Measurements from ENCODE around the gene CCDC33.
A peak's percentile ranks its signal among the peaks of the same experiment; 100 is the strongest.

Gene CCDC33

DNA sequence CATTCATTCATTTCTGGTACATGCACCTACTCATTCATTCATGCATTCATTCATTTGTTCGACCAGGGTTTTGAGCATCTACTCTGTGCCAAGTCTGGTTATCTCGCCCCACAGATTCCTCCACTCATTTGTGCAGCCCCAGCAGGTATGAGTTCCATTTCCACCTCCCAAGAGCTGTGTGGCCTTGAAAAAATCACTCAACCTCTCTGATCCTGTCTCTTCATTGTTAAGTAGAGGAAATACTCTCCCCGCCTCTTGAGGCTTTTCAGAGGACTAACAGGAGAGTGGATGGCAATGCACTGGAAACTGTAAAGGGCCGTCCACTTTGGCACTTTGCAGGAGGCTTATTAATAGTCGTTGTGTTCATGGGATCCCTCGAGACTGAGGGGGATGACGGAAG lies 69.6 kb downstream of the CCDC33 start:
- no peak for TF ChIP-seq CTCF (IDR thresholded peaks at IDR 0.05; ENCODE audit: insufficient read depth, low read depth, low read length, missing control alignments)
- no peak for DNase-seq (ENCODE audit: low read depth)

DNA sequence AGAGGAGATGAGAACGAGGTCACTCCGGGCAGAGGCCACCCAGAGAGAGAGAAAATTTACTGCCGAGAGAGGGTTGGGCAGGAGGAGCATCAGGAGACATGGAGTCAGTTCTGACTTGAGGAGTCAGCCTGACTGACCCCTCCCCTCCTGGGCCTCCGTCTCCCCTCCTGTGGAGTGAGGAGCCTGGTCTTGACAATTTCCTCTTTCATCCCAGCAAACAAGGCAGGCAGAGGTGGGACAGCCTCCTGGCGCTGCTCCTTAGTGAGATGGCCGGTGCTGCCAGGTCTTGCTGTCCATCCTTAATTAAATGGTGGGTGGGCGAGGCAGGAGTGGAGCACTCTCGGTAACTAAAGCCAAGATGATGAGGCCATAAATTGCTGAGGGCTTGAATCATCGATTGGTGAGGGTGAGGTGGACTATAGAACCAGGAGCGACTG lies 70.7 kb downstream of the CCDC33 start:
- H3K4me3 ChIP-seq (ENCODE audit: low read depth, low read length): no peak overlapping the region
- TF ChIP-seq CTCF (IDR thresholded peaks at IDR 0.05; ENCODE audit: insufficient read depth, low read depth, low read length, missing control alignments): no peak
- DNase-seq (ENCODE audit: low read depth): no peak

More for the DNA sequence above, 69.6 kb downstream of the CCDC33 start:
- no peak overlapping the region for H3K4me3 ChIP-seq (ENCODE audit: low read depth, low read length)

DNA sequence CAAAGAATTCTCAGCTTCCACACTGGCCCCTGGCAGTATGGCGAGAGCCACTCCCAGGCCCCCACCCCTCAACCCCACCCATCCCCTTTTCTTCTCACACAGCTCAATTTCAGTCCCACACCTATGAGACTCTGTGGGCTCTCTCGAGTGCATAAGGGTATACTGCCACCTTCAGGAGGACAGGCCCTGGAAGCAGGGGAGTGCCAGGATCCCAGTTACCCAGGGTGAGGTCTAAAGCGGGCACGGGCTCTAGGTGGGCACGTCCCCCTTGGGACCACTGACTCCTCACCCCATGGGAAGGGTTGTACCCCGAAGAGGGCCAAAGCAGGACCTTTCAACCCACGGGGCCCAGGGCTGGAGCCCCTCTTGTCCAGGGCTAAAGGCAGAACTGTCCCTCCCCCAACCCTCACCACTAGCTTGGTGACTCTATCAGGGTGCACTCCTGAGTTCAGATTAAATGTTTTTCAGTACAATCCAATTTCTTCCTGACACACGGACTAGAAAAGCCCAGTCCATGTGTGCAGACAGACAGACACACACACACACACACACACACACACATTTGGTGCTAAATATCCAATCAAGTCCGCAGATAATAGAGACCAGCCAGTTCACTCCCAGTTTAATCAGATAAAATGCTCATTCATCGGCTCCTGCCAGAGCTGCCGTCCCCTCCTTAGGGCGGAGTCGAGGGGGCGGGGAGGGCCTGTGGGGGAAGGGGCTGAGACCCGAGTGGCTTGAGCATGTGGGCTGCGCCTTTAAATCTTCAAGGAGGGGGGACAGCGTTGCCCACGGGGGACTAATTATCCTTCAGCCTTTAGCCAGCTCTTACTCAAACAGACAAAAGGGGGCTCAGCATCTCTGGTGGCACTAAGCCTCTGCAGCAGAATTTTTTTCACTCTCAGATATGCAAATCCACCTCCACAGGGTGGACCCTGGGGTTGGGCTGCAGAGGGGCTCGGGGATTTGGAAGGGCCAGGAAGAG lies 72.0 kb downstream of the CCDC33 start:
- peak; percentile 69 for DNase-seq (ENCODE audit: low read depth)
- H3K4me3 ChIP-seq (ENCODE audit: low read depth, low read length): no peak overlapping the region
- TF ChIP-seq CTCF (IDR thresholded peaks at IDR 0.05; ENCODE audit: insufficient read depth, low read depth, low read length, missing control alignments): peak; percentile 81

GRCh38 chr15:74311734-74312444 lies 75.8 kb downstream of the CCDC33 start:
- DNase-seq (ENCODE audit: low read depth): peak; percentile 23
- TF ChIP-seq CTCF (IDR thresholded peaks at IDR 0.05; ENCODE audit: insufficient read depth, low read depth, low read length, missing control alignments): peak; percentile 35
- no peak overlapping the region for H3K4me3 ChIP-seq (ENCODE audit: low read depth, low read length)

- no peak for TF ChIP-seq CTCF (IDR thresholded peaks at IDR 0.05; ENCODE audit: insufficient read depth, low read depth, low read length, missing control alignments)
- no peak for DNase-seq (ENCODE audit: low read depth)
Observed at GRCh38 chr15:74312445-74313007, 76.4 kb downstream of the CCDC33 start.

DNA sequence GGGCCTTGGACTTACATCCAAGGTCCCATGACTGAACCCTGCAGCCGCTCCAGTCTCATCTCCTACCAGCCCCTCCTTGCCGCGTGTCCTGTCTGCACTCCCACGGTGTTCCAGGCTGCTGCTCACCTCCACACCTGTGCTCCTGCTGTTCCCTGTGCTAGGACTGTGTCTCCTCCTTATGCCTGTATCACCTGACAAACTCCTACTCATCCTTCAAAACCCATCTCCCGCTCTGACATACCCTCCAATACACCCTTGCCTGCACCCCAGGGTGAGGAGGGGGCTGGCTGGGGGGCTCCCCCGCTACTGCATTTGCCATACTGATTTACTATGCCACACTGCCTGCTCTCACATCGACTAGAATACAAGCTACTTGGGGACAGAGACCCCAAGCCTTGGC lies 77.8 kb downstream of the CCDC33 start:
- TF ChIP-seq CTCF (IDR thresholded peaks at IDR 0.05; ENCODE audit: insufficient read depth, low read depth, low read length, missing control alignments): no peak
- no peak overlapping the region for H3K4me3 ChIP-seq (ENCODE audit: low read depth, low read length)
- no peak for DNase-seq (ENCODE audit: low read depth)

More at GRCh38 chr15:74312445-74313007, 76.4 kb downstream of the CCDC33 start:
- no peak overlapping the region for H3K4me3 ChIP-seq (ENCODE audit: low read depth, low read length)
